H1 (cell line): ENCODE results near the gene ARHGAP18. TPM values are rescaled to one million over a fixed set of nuclear protein-coding genes. Genes with fewer than 3 reads are reported as not detected.

Source experiments
- CTCF ChIA-PET: fragments of 300-600 bp; sonication (Branson Sonifier 250); formaldehyde crosslinking; loops from one replicate; lab custom pipeline; 2021; ENCODE audit not compliant: partially characterized antibody; lab: Charles Lee
- POLR2A ChIA-PET: fragments of 300-600 bp; sonication (Branson Sonifier 250); formaldehyde crosslinking; loops from one replicate; lab custom pipeline; 2021; ENCODE audit warnings: inconsistent platforms; ENCODE audit not compliant: partially characterized antibody; lab: Charles Lee
- DNase-seq, 2 experiments: peaks; one replicate each; pipeline versions ENCODE4 v3.0.0 to v3.0.0-alpha.2; 2010 to 2022; ENCODE audit warnings: low spot score in 2 of 2, low read depth in 1 of 2, mixed read lengths in 1 of 2
- FAIRE-seq: peaks from 2 replicates; lab custom pipeline; 2011; peaks lifted over from hg19 to GRCh38; lab: Jason Lieb, UNC
- H2AFZ ChIP-seq: 2 replicates; pipeline ENCODE4 v1.8.1; 2012; ENCODE audit warnings: low read length, inconsistent platforms
- H2AK5ac ChIP-seq: 2 replicates; pipeline ENCODE4 v1.6.1; 2013; ENCODE audit warnings: low read depth, low read length
- H2BK120ac ChIP-seq: replicated peaks from 2 replicates; pipeline ENCODE3; 2013; ENCODE audit warnings: low read depth, low read length, inconsistent platforms
- H2BK12ac ChIP-seq: 2 replicates; pipeline ENCODE4 v1.6.1; 2013; ENCODE audit warnings: low read depth, low read length
- H2BK15ac ChIP-seq: 2 replicates; pipeline ENCODE4 v1.6.1; 2013; ENCODE audit warnings: low read length
- H2BK20ac ChIP-seq: 2 replicates; pipeline ENCODE4 v1.6.1; 2013; ENCODE audit warnings: low read length
- H2BK5ac ChIP-seq: 2 replicates; pipeline ENCODE4 v1.6.1; 2013; ENCODE audit warnings: low read depth, low read length
- H3K14ac ChIP-seq: 2 replicates; pipeline ENCODE4 v1.6.1; 2013; ENCODE audit warnings: inconsistent platforms; ENCODE audit not compliant: insufficient read length
- H3K18ac ChIP-seq: 2 replicates; pipeline ENCODE4 v1.6.1; 2013; ENCODE audit warnings: low read length; ENCODE audit errors: extremely low read depth
- H3K23ac ChIP-seq: 2 replicates; pipeline ENCODE4 v1.6.1; 2013; ENCODE audit warnings: inconsistent platforms; ENCODE audit not compliant: insufficient read length
- H3K23me2 ChIP-seq: 2 replicates; pipeline ENCODE4 v1.6.1; 2013; ENCODE audit warnings: low read depth, low read length
- H3K27ac ChIP-seq: 2 replicates; pipeline ENCODE4 v1.6.1; 2011; ENCODE audit warnings: low read depth, low read length, inconsistent platforms
- H3K27me3 ChIP-seq, 4 experiments: replicated peaks in 1 of 4; 1 replicate in 1 of 4; 2 replicates in 3 of 4; pipeline versions ENCODE4 v1.6.1 to v1.8.1; 2011 to 2013; ENCODE audit warnings: low read length in 3 of 4, mild to moderate bottlenecking in 3 of 4, inconsistent platforms in 2 of 4, mixed read lengths in 2 of 4, moderate library complexity in 1 of 4; ENCODE audit not compliant: control insufficient read depth in 3 of 4, insufficient read depth in 3 of 4; ENCODE audit errors: extremely low read depth in 1 of 4
- H3K36me3 ChIP-seq, 4 experiments: 2 replicates each; pipeline versions ENCODE4 v1.6.1 to v1.8.1; 2011 to 2013; ENCODE audit warnings: mild to moderate bottlenecking in 4 of 4, low read length in 3 of 4, moderate library complexity in 2 of 4, control low read depth in 1 of 4, inconsistent platforms in 1 of 4; ENCODE audit not compliant: insufficient read depth in 4 of 4, control insufficient read depth in 2 of 4
- H3K4ac ChIP-seq: replicated peaks from 2 replicates; pipeline ENCODE3; 2013; ENCODE audit warnings: low read length, low read depth, mixed read lengths, inconsistent platforms; ENCODE audit not compliant: insufficient read length
- H3K4me1 ChIP-seq, 4 experiments: replicated peaks in 1 of 4; 1 replicate in 1 of 4; 2 replicates in 3 of 4; pipeline versions ENCODE4 v1.6.1 to v1.8.1; 2011 to 2013; ENCODE audit warnings: low read length in 3 of 4, inconsistent platforms in 2 of 4, mixed read lengths in 1 of 4; ENCODE audit not compliant: insufficient read depth in 4 of 4, control insufficient read depth in 3 of 4
- H3K4me2 ChIP-seq, 2 experiments: 2 replicates each; pipeline versions ENCODE4 v1.6.1 to v1.8.1; 2011 to 2013; ENCODE audit warnings: low read depth in 2 of 2, low read length in 2 of 2, control low read depth in 1 of 2, inconsistent platforms in 1 of 2, mild to moderate bottlenecking in 1 of 2; ENCODE audit not compliant: insufficient read depth in 1 of 2
- H3K4me3 ChIP-seq, 4 experiments: fragments of 200-600, 300-600 bp in 1 of 4; sonication (generic), shearing (Covaris generic), sonication (Bioruptor Twin) in 1 of 4; 2 replicates each; pipeline versions ENCODE4 v1.5.1 to v1.8.1; 2011 to 2016; ENCODE audit warnings: low read length in 4 of 4, low read depth in 3 of 4, control low read depth in 2 of 4, inconsistent platforms in 2 of 4, mild to moderate bottlenecking in 2 of 4, mixed read lengths in 1 of 4, moderate library complexity in 1 of 4; ENCODE audit not compliant: insufficient read depth in 2 of 4; ENCODE audit errors: extremely low read depth in 1 of 4
- H3K56ac ChIP-seq: replicated peaks from 2 replicates; pipeline ENCODE3; 2013; ENCODE audit warnings: low read depth, mild to moderate bottlenecking, mixed read lengths, low read length, inconsistent platforms; ENCODE audit not compliant: insufficient read length
- H3K79me1 ChIP-seq: 2 replicates; pipeline ENCODE4 v1.6.1; 2013; ENCODE audit warnings: low read depth, low read length, control low read depth
- H3K79me2 ChIP-seq, 2 experiments: 2 replicates each; pipeline versions ENCODE4 v1.6.1 to v1.8.1; 2012 to 2013; ENCODE audit warnings: low read length in 2 of 2, mild to moderate bottlenecking in 2 of 2, inconsistent platforms in 1 of 2; ENCODE audit not compliant: insufficient read depth in 2 of 2, control insufficient read depth in 1 of 2
- H3K9ac ChIP-seq, 4 experiments: replicated peaks in 1 of 4; 1 replicate in 1 of 4; 2 replicates in 3 of 4; pipeline versions ENCODE4 v1.6.1 to v1.8.1; 2011 to 2013; ENCODE audit warnings: low read depth in 3 of 4, low read length in 3 of 4, control low read depth in 2 of 4, mild to moderate bottlenecking in 2 of 4, moderate library complexity in 2 of 4, inconsistent platforms in 1 of 4; ENCODE audit errors: extremely low read depth in 1 of 4
- H3K9me3 ChIP-seq, 2 experiments: 2 replicates each; pipeline versions ENCODE4 v1.6.1 to v1.8.1; 2012 to 2013; ENCODE audit warnings: mild to moderate bottlenecking in 2 of 2, moderate library complexity in 2 of 2, control low read depth in 1 of 2, inconsistent platforms in 1 of 2, low read depth in 1 of 2, low read length in 1 of 2, mixed read lengths in 1 of 2; ENCODE audit not compliant: insufficient read depth in 2 of 2
- H4K20me1 ChIP-seq, 2 experiments: replicated peaks in 1 of 2; 2 replicates each; pipeline versions ENCODE3 to v1.8.1; 2011 to 2013; ENCODE audit warnings: inconsistent platforms in 2 of 2, low read length in 2 of 2, mild to moderate bottlenecking in 1 of 2; ENCODE audit not compliant: insufficient read depth in 2 of 2, control insufficient read depth in 1 of 2
- H4K5ac ChIP-seq: 2 replicates; pipeline ENCODE4 v1.6.1; 2013; ENCODE audit warnings: low read length, low read depth, mixed read lengths, inconsistent platforms; ENCODE audit not compliant: insufficient read length
- H4K8ac ChIP-seq: 2 replicates; pipeline ENCODE4 v1.8.0; 2013; ENCODE audit warnings: mild to moderate bottlenecking, moderate library complexity, low read length, inconsistent platforms; ENCODE audit not compliant: insufficient read depth; ENCODE audit errors: extremely low read depth
- H4K91ac ChIP-seq: replicated peaks from 2 replicates; pipeline ENCODE3; 2013; ENCODE audit warnings: low read length, mixed read lengths, inconsistent platforms; ENCODE audit not compliant: insufficient read length
- FOSL1 ChIP-seq: IDR thresholded peaks from 2 replicates; pipeline ENCODE4 v1.6.1; 2011; ENCODE audit warnings: mild to moderate bottlenecking, low read depth, low read length, moderate library complexity; ENCODE audit not compliant: insufficient read depth
- HDAC2 ChIP-seq, 2 experiments: fragments of 300-600 bp in 1 of 2; sonication (generic) in 1 of 2; IDR thresholded peaks; 2 replicates each; pipeline ENCODE4 v1.6.1; 2011 to 2012; ENCODE audit warnings: low read depth in 2 of 2, low read length in 2 of 2, mild to moderate bottlenecking in 2 of 2, moderate library complexity in 2 of 2, borderline replicate concordance in 1 of 2, inconsistent platforms in 1 of 2
- HDAC6 ChIP-seq: IDR thresholded peaks from one replicate; pipeline ENCODE4 v1.7.1; 2012; ENCODE audit warnings: low read depth, mild to moderate bottlenecking, inconsistent platforms, low read length, moderate library complexity
- JUN ChIP-seq: IDR thresholded peaks from 2 replicates; pipeline ENCODE4 v1.6.1; 2011; ENCODE audit warnings: low read depth, mild to moderate bottlenecking, improper control_type of control experiment, low read length
- SIRT6 ChIP-seq: IDR thresholded peaks from one replicate; pipeline ENCODE4 v1.7.1; 2012; ENCODE audit warnings: low read length, inconsistent platforms
- SIX5 ChIP-seq: IDR thresholded peaks from 2 replicates; pipeline ENCODE4 v1.6.1; 2011; ENCODE audit warnings: mild to moderate bottlenecking, low read depth, low read length
- SP4 ChIP-seq: IDR thresholded peaks from 2 replicates; pipeline ENCODE4 v1.6.1; 2012; ENCODE audit warnings: low read length, inconsistent platforms
- YY1 ChIP-seq: IDR thresholded peaks from 2 replicates; pipeline ENCODE4 v1.6.1; 2011; ENCODE audit warnings: low read depth, mild to moderate bottlenecking, low read length
- WGBS, 2 experiments: shearing (Covaris generic) in 1 of 2; methylation state at CpG; one replicate each; pipeline versions ENCODE4 v1.1.6 to v1.1.7; 2013 to 2015; ENCODE audit warnings: low lambda C conversion rate in 2 of 2, mixed read lengths in 2 of 2, inconsistent platforms in 1 of 2, low coverage in 1 of 2, missing lambda C conversion rate in 1 of 2; ENCODE audit not compliant: insufficient replicate concordance in 2 of 2, insufficient coverage in 1 of 2, insufficient read length in 1 of 2; ENCODE audit errors: extremely low coverage in 1 of 2, missing lambda C conversion rate in 1 of 2; 5-methylcytosine and 5-hydroxymethylcytosine counted together
- polyA plus RNA-seq, 7 experiments: library from polyadenylated mRNA; depleted of rRNA in 3 of 7; stranded (reverse) in 5 of 7; unstranded in 2 of 7; fragments of >200 nt in 5 of 7; fragments of 200-250 nt in 2 of 7; gene quantifications; 1 replicate in 5 of 7; 2 replicates in 1 of 7; 4 replicates in 1 of 7; pipeline versions ENCODE4 v1.2.1 to v1.2.3, GENCODE V29; 2011 to 2013; ENCODE audit warnings: missing spikeins in 2 of 7, mixed read lengths in 2 of 7
- total RNA-seq: library from RNA; stranded (reverse); fragmentation: NEBNext Ultra II Directional; extraction: Animal tissue kit (Norgen Biotek cat#: 25700); gene quantifications from 2 replicates; pipeline ENCODE4 v1.2.1, GENCODE V29; 2021

The ARHGAP18 gene
- total and polyA plus RNA-seq, 2 of the 8 experiments (the other 6 are each of a cell fraction or from before 2014, with no cell fraction given), result 0.83 to 4.5 TPM

DNA sequence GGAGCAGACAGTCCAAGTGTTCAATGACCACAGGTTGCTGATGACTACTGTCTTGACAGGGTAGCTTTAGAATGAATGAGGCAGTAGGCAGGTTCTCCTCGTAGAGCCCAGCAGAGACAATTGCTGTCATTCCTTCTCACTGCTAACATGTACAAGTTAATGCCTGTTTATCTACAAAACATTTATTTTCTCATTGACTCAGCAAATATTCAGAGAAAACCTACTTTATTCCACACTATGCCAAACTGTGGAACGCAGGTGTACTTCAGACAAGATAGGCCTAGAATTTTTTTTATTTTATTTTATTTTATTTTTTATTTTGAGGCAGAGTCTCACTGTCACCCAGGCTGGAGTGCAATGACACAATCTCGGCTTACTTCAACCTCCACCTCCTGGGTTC lies 50.8 kb downstream of the ARHGAP18 start:
- H4K8ac ChIP-seq, result no peak overlapping the region
- FAIRE-seq (no peak), DNase-seq (no peak)
- H3K23me2 ChIP-seq, result no peaks in the 10 kb centered on the region
- ChIA-PET CTCF (interaction anchor here (3.7 kb wide), 1 partner anchor 12 kb away, joined by 14 read pairs; no protein-coding TSS in a partner anchor), POLR2A (no interaction called here)
- no peaks in the 10 kb centered on the region; a peak in 1 of 7 replicates for H3K4me1 ChIP-seq
- H2BK120ac ChIP-seq, result no peak overlapping the region
- H3K27me3 ChIP-seq, result no peaks in the 10 kb centered on the region
- H3K23ac ChIP-seq, result no peak overlapping the region
- H3K79me2 ChIP-seq, result no peaks in the 10 kb centered on the region
- no peak overlapping the region for H3K4me3 ChIP-seq
- H2BK15ac ChIP-seq, result no peak overlapping the region
- no peak overlapping the region for H3K18ac ChIP-seq
- no peak overlapping the region for H2BK20ac ChIP-seq
- H2AK5ac ChIP-seq, result no peak overlapping the region
- TF ChIP-seq HDAC2 (IDR thresholded peaks at IDR 0.05; ENCODE audit: borderline replicate concordance in 1 of 2, low read depth in 2 of 2, low read length in 2 of 2), result no peak
- no peak for TF ChIP-seq SP4
- TF ChIP-seq JUN, result no peak
- no peak for TF ChIP-seq FOSL1
- TF ChIP-seq HDAC6, result no peak
- no peak for TF ChIP-seq SIRT6
- no peak for TF ChIP-seq YY1
- no peak for TF ChIP-seq SIX5
- no peak overlapping the region for H3K56ac ChIP-seq
- no peaks in the 10 kb centered on the region for H3K36me3 ChIP-seq
- no peak overlapping the region for H4K91ac ChIP-seq
- no peaks in the 10 kb centered on the region for H3K79me1 ChIP-seq
- no peak overlapping the region for H3K9ac ChIP-seq
- no peak overlapping the region for H2AFZ ChIP-seq
- no peaks in the 10 kb centered on the region for H4K20me1 ChIP-seq
- no peak overlapping the region for H4K5ac ChIP-seq
- H3K4me2 ChIP-seq, result no peak overlapping the region
- no peaks in the 10 kb centered on the region for H3K9me3 ChIP-seq
- H3K14ac ChIP-seq, result no peak overlapping the region
- WGBS, 2 experiments, result 92% methylated on average over 3 of the region's 3 CpGs; no CpG with 5 or more reads in 1 of the 2 experiments
- H2BK12ac ChIP-seq, result no peak overlapping the region
- no peak overlapping the region for H3K27ac ChIP-seq
- H2BK5ac ChIP-seq, result no peak overlapping the region
- no peak overlapping the region for H3K4ac ChIP-seq
